Activated CD4-positive, alpha-beta memory T cell treated with anti-CD3 and anti-CD28 coated beads, Interleukin-2, amount 10 ng/mL, durations not matched to agents 7 days and 5 days (primary cell): ENCODE data around the gene OTUD3. TPM values are rescaled to one million over a fixed set of nuclear protein-coding genes. Genes with fewer than 3 reads are reported as not detected.

Source experiments
- CTCF ChIA-PET: fragments of 350-600 bp; sonication (Branson Sonifier 250); formaldehyde crosslinking; loops from one replicate; lab custom pipeline; 2021; ENCODE audit warnings: antibody characterized with exemption, inconsistent platforms; lab: Charles Lee
- POLR2A ChIA-PET: fragments of 350-600 bp; sonication (Branson Sonifier 250); formaldehyde crosslinking; loops from one replicate; lab custom pipeline; 2021; ENCODE audit warnings: antibody characterized with exemption; lab: Charles Lee
- DNase-seq: peaks from one replicate; pipeline ENCODE4 v3.0.0-alpha.2; 2020
- H3K27ac Mint-ChIP-seq: one replicate; pipeline ENCODE4 v1.8.0; 2021; ENCODE audit warnings: mild to moderate bottlenecking, mixed read lengths
- H3K27me3 Mint-ChIP-seq: one replicate; pipeline ENCODE4 v1.8.0; 2021; ENCODE audit warnings: mixed read lengths
- H3K36me3 Mint-ChIP-seq: one replicate; pipeline ENCODE4 v1.8.0; 2021; ENCODE audit warnings: low read depth, mixed read lengths
- H3K4me1 Mint-ChIP-seq: one replicate; pipeline ENCODE4 v1.8.0; 2021; ENCODE audit warnings: mixed read lengths
- H3K4me3 Mint-ChIP-seq: one replicate; pipeline ENCODE4 v1.8.0; 2021; ENCODE audit warnings: mild to moderate bottlenecking, mixed read lengths
- H3K9me3 Mint-ChIP-seq: one replicate; pipeline ENCODE4 v1.8.0; 2021; ENCODE audit warnings: mixed read lengths
- total RNA-seq, 2 experiments: library from RNA; stranded (reverse); gene quantifications; one replicate each; pipeline ENCODE4 v1.2.3, GENCODE V29; 2021

The OTUD3 gene
- total RNA-seq, 2 experiments from 2014 or later: 6.7 to 7.6 TPM

- peaks cover 18% of the 10 kb centered on the region for H3K27me3 Mint-ChIP-seq
- H3K9me3 Mint-ChIP-seq: no peaks in the 10 kb centered on the region
- H3K4me3 Mint-ChIP-seq: no peak overlapping the region
- no peaks in the 10 kb centered on the region for H3K4me1 Mint-ChIP-seq
- no peak for DNase-seq
- ChIA-PET POLR2A (no interaction called here), CTCF (no interaction called here)
- no peaks in the 10 kb centered on the region for H3K36me3 Mint-ChIP-seq
- no peak overlapping the region for H3K27ac Mint-ChIP-seq
Measured at GRCh38 chr1:19946971-19947370, 64.8 kb downstream of the OTUD3 start.

DNA sequence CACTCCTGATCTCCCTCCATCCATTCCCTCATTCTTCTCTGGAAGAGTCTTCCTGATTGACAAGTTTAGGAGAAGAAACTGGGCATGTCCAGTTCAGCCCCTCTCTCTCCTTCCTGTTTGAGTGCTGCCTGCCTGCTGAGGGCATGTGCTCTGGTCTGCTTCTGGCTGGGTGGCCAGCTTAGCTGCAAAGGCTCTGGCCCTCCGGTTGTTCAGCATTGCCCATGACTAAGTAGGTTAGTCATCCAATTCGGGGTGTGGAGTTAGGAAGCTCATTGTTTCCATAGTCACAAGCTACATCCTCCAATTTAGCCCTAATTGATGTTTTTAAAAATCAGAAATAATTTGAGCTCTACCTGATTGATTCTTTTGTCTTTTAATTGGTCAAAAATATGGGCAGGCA, 66.8 kb downstream of the OTUD3 start:
- no peaks in the 10 kb centered on the region for H3K4me1 Mint-ChIP-seq
- ChIA-PET POLR2A (no interaction called here), CTCF (no interaction called here)
- no peaks in the 10 kb centered on the region for H3K36me3 Mint-ChIP-seq
- DNase-seq: no peak
- H3K27ac Mint-ChIP-seq: no peak overlapping the region
- H3K4me3 Mint-ChIP-seq: no peak overlapping the region
- peaks cover 28% of the 10 kb centered on the region for H3K27me3 Mint-ChIP-seq
- no peaks in the 10 kb centered on the region for H3K9me3 Mint-ChIP-seq

- H3K36me3 Mint-ChIP-seq: no peaks in the 10 kb centered on the region
- peaks cover 30% of the 10 kb centered on the region for H3K27me3 Mint-ChIP-seq
- POLR2A ChIA-PET: no interaction called here
- no peaks in the 10 kb centered on the region for H3K9me3 Mint-ChIP-seq
- DNase-seq: no peak
- CTCF ChIA-PET: no interaction called here
- no peak overlapping the region for H3K4me3 Mint-ChIP-seq
- H3K4me1 Mint-ChIP-seq: no peaks in the 10 kb centered on the region
- H3K27ac Mint-ChIP-seq: no peak overlapping the region
Measured at GRCh38 chr1:19954059-19954458, 71.9 kb downstream of the OTUD3 start.

GRCh38 chr1:19955534-19956170, 73.5 kb downstream of the OTUD3 start:
- DNase-seq: no peak
- Mint-ChIP-seq H3K4me1 (no peaks in the 10 kb centered on the region), H3K27me3 (peaks cover 26% of the 10 kb centered on the region), H3K4me3 (no peak overlapping the region), H3K36me3 (no peaks in the 10 kb centered on the region), H3K9me3 (no peaks in the 10 kb centered on the region), H3K27ac (no peak overlapping the region)
- ChIA-PET CTCF (no interaction called here), POLR2A (no interaction called here)

DNA sequence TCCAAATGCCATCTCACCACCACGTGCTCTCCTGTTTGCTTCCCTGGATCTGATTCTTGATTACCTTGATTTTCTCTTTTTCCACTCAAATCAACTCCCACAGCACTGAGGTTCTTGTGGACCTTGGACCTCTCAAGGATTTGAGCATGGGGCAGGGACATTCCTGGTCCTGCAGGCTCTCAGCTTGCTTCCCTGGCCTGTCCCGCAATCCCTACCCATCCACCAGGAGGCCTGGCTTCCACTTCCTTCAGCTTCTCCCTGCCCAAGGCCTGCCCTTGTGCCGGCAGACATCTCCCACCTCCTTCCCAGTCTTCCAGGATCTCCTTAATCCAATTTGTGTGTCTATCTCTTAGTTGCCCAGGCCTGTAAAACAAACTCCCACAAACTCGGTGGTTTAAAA, 75.6 kb downstream of the OTUD3 start:
- CTCF ChIA-PET: no interaction called here
- POLR2A ChIA-PET: no interaction called here
- H3K27me3 Mint-ChIP-seq: peaks cover 28% of the 10 kb centered on the region
- H3K9me3 Mint-ChIP-seq: no peaks in the 10 kb centered on the region
- no peaks in the 10 kb centered on the region for H3K4me1 Mint-ChIP-seq
- no peak for DNase-seq
- H3K36me3 Mint-ChIP-seq: no peaks in the 10 kb centered on the region
- no peak overlapping the region for H3K27ac Mint-ChIP-seq
- no peak overlapping the region for H3K4me3 Mint-ChIP-seq

- no peak for DNase-seq
- H3K4me1 Mint-ChIP-seq: no peaks in the 10 kb centered on the region
- no peak overlapping the region for H3K4me3 Mint-ChIP-seq
- H3K27ac Mint-ChIP-seq: no peak overlapping the region
- peaks cover 30% of the 10 kb centered on the region for H3K27me3 Mint-ChIP-seq
- no peaks in the 10 kb centered on the region for H3K9me3 Mint-ChIP-seq
- ChIA-PET POLR2A (no interaction called here), CTCF (no interaction called here)
- H3K36me3 Mint-ChIP-seq: no peaks in the 10 kb centered on the region
Measured at GRCh38 chr1:19960591-19960990, 78.4 kb downstream of the OTUD3 start.

Other genes with a start within 250 kb of the OTUD3 start
- gene NBL1, start 238.1 kb upstream of the OTUD3 start, total RNA-seq: 10 to 100 TPM; 25.4 to 29.8 TPM
- not detected for gene HTR6, start 217.5 kb upstream of the OTUD3 start, total RNA-seq
- gene TMCO4, start 82.5 kb upstream of the OTUD3 start, total RNA-seq: 10 to 100 TPM; 16.3 to 16.9 TPM
- gene RNF186, start 67.1 kb upstream of the OTUD3 start, total RNA-seq: not detected
- gene PLA2G2E, start 41.2 kb downstream of the OTUD3 start, total RNA-seq: not detected
- not detected for gene PLA2G2A, start 97.2 kb downstream of the OTUD3 start, total RNA-seq
- gene PLA2G5, start 187.8 kb downstream of the OTUD3 start, total RNA-seq: not detected
- gene PLA2G2D, start 237.1 kb downstream of the OTUD3 start, total RNA-seq: not detected